Ovary (tissue), 3 donors: ENCODE results near the gene FBXO36.

Experiments
- CTCF ChIP-seq, 3 donors: fragments of 450-650 bp in 2 of 3; fragments of 200-600 bp in 1 of 3; IDR thresholded peaks; one replicate each; pipeline versions ENCODE4 v1.5.1 to v1.8.0; 2016 to 2022; ENCODE audit warnings: antibody characterized with exemption in 3 of 3, mild to moderate bottlenecking in 1 of 3
- POLR2A ChIP-seq: fragments of 450-650 bp; IDR thresholded peaks from one replicate; pipeline ENCODE4 v1.6.1; 2017; ENCODE audit warnings: antibody characterized with exemption, mild to moderate bottlenecking, moderate library complexity
- donor health status: DM: no; HTN: no; CAD: no.

- no peak for TF ChIP-seq CTCF (IDR thresholded peaks at IDR 0.05)
- no peak for TF ChIP-seq POLR2A
These were observed 47.7 kb upstream of the FBXO36 start for GRCh38 chr2:229874647-229875046.
